B cell (primary cell): Measurements from ENCODE around the gene STK24. TPM values are rescaled to one million over a fixed set of nuclear protein-coding genes. Genes with fewer than 3 reads are reported as not detected.

ENCODE experiments used
- ATAC-seq: fragments of 200-7000 bp; cut with Tn5 transposase; one replicate; pipeline ENCODE4 v1.10.0; 2021; ENCODE audit warnings: low read depth, mild to moderate bottlenecking, moderate number of reproducible peaks, moderate library complexity
- CTCF ChIA-PET: fragments of 350-600 bp; sonication (Branson Sonifier 250); formaldehyde crosslinking; loops from one replicate; lab custom pipeline; 2021; ENCODE audit warnings: antibody characterized with exemption, inconsistent platforms; lab: Charles Lee
- POLR2A ChIA-PET: fragments of 350-600 bp; sonication (Branson Sonifier 250); formaldehyde crosslinking; loops from one replicate; lab custom pipeline; 2021; ENCODE audit warnings: antibody characterized with exemption; lab: Charles Lee
- DNase-seq: peaks from one replicate; pipeline ENCODE4 v3.0.0; 2013
- H2AFZ ChIP-seq: 2 replicates; pipeline ENCODE4 v1.6.1; 2012; ENCODE audit warnings: mild to moderate bottlenecking, low read depth, low read length; ENCODE audit not compliant: insufficient read depth, poor library complexity, severe bottlenecking
- H3K27ac ChIP-seq, 2 donors: 1 replicate in 1 of 2; 2 replicates in 1 of 2; pipeline ENCODE4 v1.5.1; 2012 to 2013; ENCODE audit warnings: low read length in 2 of 2, mild to moderate bottlenecking in 2 of 2, moderate library complexity in 1 of 2
- H3K27me3 ChIP-seq, 4 experiments: fragments of 200-600 bp in 1 of 4; sonication (generic) in 1 of 4; replicated peaks in 1 of 4; 1 replicate in 2 of 4; 2 replicates in 2 of 4; pipeline versions ENCODE4 v1.6.1 to v1.7.0; 2013 to 2016; ENCODE audit warnings: low read length in 3 of 4, mild to moderate bottlenecking in 2 of 4, mixed read lengths in 1 of 4, moderate library complexity in 1 of 4; ENCODE audit not compliant: insufficient read depth in 4 of 4, control insufficient read depth in 3 of 4; ENCODE audit errors: control extremely low read depth in 1 of 4
- H3K36me3 ChIP-seq, 2 experiments: replicated peaks in 1 of 2; 1 replicate in 1 of 2; 2 replicates in 1 of 2; pipeline versions ENCODE4 v1.6.1 to v1.7.1; 2013; ENCODE audit warnings: low read length in 1 of 2; ENCODE audit not compliant: insufficient read depth in 2 of 2, control insufficient read depth in 1 of 2; ENCODE audit errors: control extremely low read depth in 1 of 2, extremely low read depth in 1 of 2
- H3K4me1 ChIP-seq, 2 donors: fragments of 200-600 bp in 1 of 2; sonication (generic) in 1 of 2; 1 replicate in 1 of 2; 2 replicates in 1 of 2; pipeline versions ENCODE4 v1.5.1 to v1.6.1; 2013 to 2017; ENCODE audit warnings: low read length in 2 of 2; ENCODE audit not compliant: control insufficient read depth in 2 of 2, insufficient read depth in 2 of 2
- H3K4me2 ChIP-seq: replicated peaks from 2 replicates; pipeline ENCODE3; 2012; ENCODE audit warnings: mild to moderate bottlenecking, low read depth, low read length; ENCODE audit not compliant: poor library complexity, severe bottlenecking
- H3K4me3 ChIP-seq, 5 experiments: fragments of 200-600 bp in 1 of 5; sonication (generic) in 1 of 5; 1 replicate in 3 of 5; 2 replicates in 2 of 5; pipeline versions ENCODE4 v1.5.1 to v1.7.0; 2011 to 2016; ENCODE audit warnings: low read length in 4 of 5, mild to moderate bottlenecking in 4 of 5, low read depth in 2 of 5, control low read depth in 1 of 5, moderate library complexity in 1 of 5; ENCODE audit not compliant: insufficient read depth in 1 of 5; ENCODE audit errors: control extremely low read depth in 1 of 5, extremely low read depth in 1 of 5
- H3K79me2 ChIP-seq: fragments of 200-600 bp; sonication (generic); one replicate; pipeline ENCODE4 v1.6.0; 2016; ENCODE audit warnings: low read length; ENCODE audit not compliant: control insufficient read depth, insufficient read depth
- H3K9ac ChIP-seq: fragments of 200-600 bp; sonication (generic); 2 replicates; pipeline ENCODE4 v1.6.1; 2017; ENCODE audit warnings: mild to moderate bottlenecking, low read length, moderate library complexity
- H3K9me3 ChIP-seq, 3 donors: one replicate each; pipeline versions ENCODE4 v1.6.1 to v1.7.1; 2013; ENCODE audit warnings: low read length in 2 of 3; ENCODE audit not compliant: control insufficient read depth in 2 of 3, insufficient read depth in 1 of 3; ENCODE audit errors: control extremely low read depth in 1 of 3
- H4K20me1 ChIP-seq: 2 replicates; pipeline ENCODE4 v1.6.0; 2012; ENCODE audit warnings: mild to moderate bottlenecking, low read length; ENCODE audit not compliant: insufficient read depth, control insufficient read depth, poor library complexity, severe bottlenecking
- H3K27ac Mint-ChIP-seq: one replicate; pipeline ENCODE4 v1.8.0; 2021; ENCODE audit warnings: mixed read lengths
- H3K27me3 Mint-ChIP-seq: one replicate; pipeline ENCODE4 v1.8.0; 2021; ENCODE audit warnings: mixed read lengths
- H3K4me1 Mint-ChIP-seq: one replicate; pipeline ENCODE4 v1.8.0; 2021; ENCODE audit warnings: mixed read lengths
- H3K4me3 Mint-ChIP-seq: one replicate; pipeline ENCODE4 v1.8.0; 2021; ENCODE audit warnings: mixed read lengths
- H3K9me3 Mint-ChIP-seq: one replicate; pipeline ENCODE4 v1.8.0; 2022; ENCODE audit warnings: mixed read lengths; ENCODE audit not compliant: insufficient read depth
- CTCF ChIP-seq: fragments of 200-600 bp; IDR thresholded peaks from one replicate; pipeline ENCODE4 v1.8.0; 2022; ENCODE audit warnings: antibody characterized with exemption, mild to moderate bottlenecking
- EZH2 ChIP-seq: IDR thresholded peaks from 2 replicates; pipeline ENCODE4 v1.6.1; 2012; ENCODE audit warnings: borderline replicate concordance, low read depth, mild to moderate bottlenecking, moderate library complexity, low read length; ENCODE audit not compliant: insufficient read depth, poor library complexity, severe bottlenecking
- WGBS: methylation state at CpG from one replicate; pipeline ENCODE4 v1.1.5; 2013; ENCODE audit warnings: missing lambda C conversion rate; ENCODE audit not compliant: insufficient coverage; 5-methylcytosine and 5-hydroxymethylcytosine counted together
- intact Hi-C: fragments of 100-400 bp; cut with micrococcal nuclease; formaldehyde crosslinking; loops from one replicate; pipeline ENCODE4 v1.10.0; 2022
- polyA plus RNA-seq: library from polyadenylated mRNA; depleted of rRNA; stranded (reverse); fragments of >200 nt; gene quantifications from 2 replicates; pipeline ENCODE4 v1.2.3, GENCODE V29; 2012
- total RNA-seq, 2 donors: library from RNA; stranded (reverse); fragments of 120-200 nt in 1 of 2; gene quantifications; 1 replicate in 1 of 2; 2 replicates in 1 of 2; pipeline versions ENCODE4 v1.2.3 to v1.2.4, GENCODE V29; 2013 to 2022

Gene STK24
- total and polyA plus RNA-seq, 2 donors (not counting 1 experiment from before 2014, with no cell fraction given) = 47.2 to 117 TPM

DNA sequence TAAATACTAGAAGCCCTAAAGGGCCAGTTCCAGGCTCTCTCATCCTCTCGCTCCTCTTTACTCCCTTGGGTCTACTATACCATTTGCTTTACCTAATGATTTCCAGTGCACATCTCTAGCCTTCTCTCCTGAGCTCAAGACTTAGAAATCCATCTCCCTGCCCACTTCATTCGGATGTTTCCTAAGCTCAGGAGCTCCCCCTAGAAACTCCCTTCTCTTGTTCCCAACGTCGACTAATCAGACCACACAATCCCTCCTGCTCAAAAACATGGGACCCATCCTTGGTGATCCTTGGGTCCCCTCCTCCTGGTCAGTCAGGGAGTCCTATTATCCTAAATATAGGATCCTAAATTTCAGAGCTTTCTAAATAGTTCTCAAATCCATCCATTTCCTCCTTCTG is 21.1 kb upstream of the STK24 start:
- WGBS = 56% methylated on average over 4 of the region's 4 CpGs
- Histone ChIP-seq H3K27ac (no peak overlapping the region), H3K4me2 (no peak overlapping the region), H3K36me3 (no peaks in the 10 kb centered on the region), H2AFZ (no peak overlapping the region), H4K20me1 (no peaks in the 10 kb centered on the region), H3K4me3 (no peak overlapping the region), H3K9ac (no peak overlapping the region), H3K9me3 (no peaks in the 10 kb centered on the region), H3K4me1 (no peaks in the 10 kb centered on the region), H3K27me3 (peaks cover 0 to 4% (median 0%) of the 10 kb centered on the region in 4 experiments), H3K79me2 (no peaks in the 10 kb centered on the region)
- no peaks in the 10 kb centered on the region for H3K27me3 Mint-ChIP-seq
- H3K27ac Mint-ChIP-seq = no peak overlapping the region
- CTCF ChIA-PET = interaction anchor here (0.9 kb wide), 1 partner anchor 153 kb away, joined by 4 read pairs; no protein-coding TSS in a partner anchor
- POLR2A ChIA-PET = no interaction called here
- H3K4me1 Mint-ChIP-seq = peaks cover 6% of the 10 kb centered on the region
- no peak for DNase-seq
- H3K4me3 Mint-ChIP-seq = no peak overlapping the region
- intact Hi-C loops = no loop called here
- no peaks in the 10 kb centered on the region for H3K9me3 Mint-ChIP-seq
- no peak for ATAC-seq
- TF ChIP-seq EZH2 (no peak), CTCF (no peak)

DNA sequence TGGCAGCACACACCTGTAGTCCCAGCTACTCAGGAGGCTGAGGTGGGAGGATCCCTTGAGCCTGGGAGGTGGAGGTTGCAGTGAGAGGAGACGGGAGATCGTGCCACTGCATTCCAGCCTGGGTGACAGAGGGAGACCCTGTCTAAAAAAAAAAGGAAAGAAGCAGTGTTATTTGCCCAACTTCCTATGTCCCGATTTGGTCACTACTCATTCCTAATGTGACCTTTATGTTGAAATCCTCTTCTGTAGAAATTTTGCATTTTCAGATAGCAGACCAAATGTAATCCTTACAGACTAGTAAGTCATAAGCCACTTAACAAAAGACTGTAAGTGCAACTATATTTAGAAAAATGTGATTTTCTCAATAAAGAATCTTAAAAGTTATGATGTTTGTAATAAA is 18.2 kb upstream of the STK24 start:
- CTCF ChIA-PET = interaction anchor here (0.6 kb wide), 1 partner anchor 96 kb away, joined by 3 read pairs; no protein-coding TSS in a partner anchor

More for the DNA sequence above, 18.2 kb upstream of the STK24 start:
- POLR2A ChIA-PET = no interaction called here
- TF ChIP-seq CTCF (no peak), EZH2 (no peak)
- intact Hi-C loops = no loop called here
- DNase-seq = no peak
- H3K4me1 Mint-ChIP-seq = peaks cover 6% of the 10 kb centered on the region
- Histone ChIP-seq H3K79me2 (no peaks in the 10 kb centered on the region), H3K9ac (no peak overlapping the region), H3K27ac (no peak overlapping the region), H4K20me1 (no peaks in the 10 kb centered on the region), H3K4me3 (no peak overlapping the region), H3K36me3 (no peaks in the 10 kb centered on the region), H3K4me2 (no peak overlapping the region), H3K27me3 (no peaks in the 10 kb centered on the region), H3K9me3 (peaks cover 0 to 3% (median 0%) of the 10 kb centered on the region in 3 donors), H3K4me1 (no peaks in the 10 kb centered on the region), H2AFZ (no peak overlapping the region)
- no peak overlapping the region for H3K27ac Mint-ChIP-seq
- H3K27me3 Mint-ChIP-seq = no peaks in the 10 kb centered on the region
- H3K9me3 Mint-ChIP-seq = no peaks in the 10 kb centered on the region
- ATAC-seq = no peak
- 80% methylated on average over 1 of the region's 3 CpGs for WGBS
- no peak overlapping the region for H3K4me3 Mint-ChIP-seq
